K562 (cell line): Measurements from ENCODE around the gene PRKAG1. TPM values are rescaled to one million over a fixed set of nuclear protein-coding genes. Genes with fewer than 3 reads are reported as not detected.
A peak's percentile ranks its signal among the peaks of the same experiment; 100 is the strongest.

Experiments used
- ADNP ChIP-seq: fragments of 200-800 bp; sonication (Bioruptor generic); IDR thresholded peaks from 2 replicates; pipeline ENCODE4 v1.6.1; 2016; ENCODE audit warnings: missing genetic modification characterization, missing compliant biosample characterization
- ASH1L ChIP-seq: fragments of 450-650 bp; IDR thresholded peaks from 2 replicates; pipeline ENCODE4 v1.6.1; 2018; ENCODE audit warnings: borderline replicate concordance, mild to moderate bottlenecking, low read depth; ENCODE audit not compliant: partially characterized antibody
- BCL6 ChIP-seq: fragments of 250-450 bp; sonication (Bioruptor Pico); IDR thresholded peaks from 2 replicates; pipeline ENCODE4 v1.4.0; 2020
- CTBP1 ChIP-seq: fragments of 450-650 bp; IDR thresholded peaks from 2 replicates; pipeline ENCODE4 v1.6.1; 2016; ENCODE audit warnings: borderline replicate concordance
- HMG20A ChIP-seq: fragments of 450-650 bp; formaldehyde crosslinking; conservative IDR thresholded peaks from 2 replicates; pipeline ENCODE4 v1.4.0; 2020; ENCODE audit warnings: mild to moderate bottlenecking, mixed read lengths
- HNRNPLL ChIP-seq: fragments of 200-400 bp; formaldehyde crosslinking; IDR thresholded peaks from 2 replicates; pipeline ENCODE4 v1.6.1; 2017; ENCODE audit warnings: low read length, low read depth, mild to moderate bottlenecking; ENCODE audit not compliant: poor library complexity, severe bottlenecking
- HNRNPUL1 ChIP-seq: fragments of 200-400 bp; formaldehyde crosslinking; IDR thresholded peaks from 2 replicates; pipeline ENCODE4 v1.6.1; 2017; ENCODE audit warnings: low read length
- JUND ChIP-seq, 2 experiments: IDR thresholded peaks; 2 replicates in 1 of 2; 3 replicates in 1 of 2; pipeline ENCODE4 v1.6.1; 2011; ENCODE audit warnings: borderline replicate concordance in 2 of 2, low read depth in 2 of 2, low read length in 2 of 2, improper control_type of control experiment in 1 of 2, missing biosample characterization in 1 of 2, missing genetic modification characterization in 1 of 2, missing genetic modification reagents in 1 of 2
- KLF13 ChIP-seq: fragments of 450-650 bp; IDR thresholded peaks from 2 replicates; pipeline ENCODE4 v1.6.1; 2016; ENCODE audit warnings: missing genetic modification characterization, low read depth, mild to moderate bottlenecking, missing compliant biosample characterization, moderate library complexity, borderline replicate concordance
- KLF16 ChIP-seq: IDR thresholded peaks from 2 replicates; pipeline ENCODE4 v1.6.1; 2016; ENCODE audit warnings: antibody characterized with exemption
- MAZ ChIP-seq, 2 experiments: fragments of 450-650 bp in 1 of 2; sonication (generic) in 1 of 2; formaldehyde crosslinking; IDR thresholded peaks in 1 of 2; conservative IDR thresholded peaks in 1 of 2; 2 replicates each; pipeline versions ENCODE4 v1.4.0 to v1.5.0; 2020; ENCODE audit warnings: mild to moderate bottlenecking in 1 of 2, missing genetic modification reagents in 1 of 2
- NR2C1 ChIP-seq, 2 experiments: fragments of 450-650 bp; IDR thresholded peaks; 2 replicates each; pipeline ENCODE4 v1.6.1; 2017; ENCODE audit warnings: mild to moderate bottlenecking in 2 of 2, antibody characterized with exemption in 1 of 2, inconsistent platforms in 1 of 2, missing compliant biosample characterization in 1 of 2, missing genetic modification characterization in 1 of 2
- PHTF2 ChIP-seq: fragments of 250-450 bp; sonication (Bioruptor Pico); IDR thresholded peaks from 2 replicates; pipeline ENCODE4 v1.5.0; 2021; ENCODE audit warnings: mild to moderate bottlenecking
- POLR2H ChIP-seq: IDR thresholded peaks from 2 replicates; pipeline ENCODE4 v1.6.1; 2016; ENCODE audit warnings: missing genetic modification characterization, low read depth, mild to moderate bottlenecking, control low read depth, missing compliant biosample characterization, moderate library complexity
- PREB ChIP-seq: sonication (generic); formaldehyde crosslinking; IDR thresholded peaks from 2 replicates; pipeline ENCODE4 v1.8.1; 2023; ENCODE audit warnings: mild to moderate bottlenecking, missing genetic modification reagents
- STAT5B ChIP-seq: fragments of 250-450 bp; sonication (Bioruptor Pico); IDR thresholded peaks from 2 replicates; pipeline ENCODE4 v1.8.0; 2021; ENCODE audit warnings: mild to moderate bottlenecking, inconsistent platforms
- ZBTB2 ChIP-seq: fragments of 450-650 bp; IDR thresholded peaks from 2 replicates; pipeline ENCODE4 v1.6.1; 2016; ENCODE audit warnings: antibody characterized with exemption
- ZNF274 ChIP-seq: IDR thresholded peaks from 2 replicates; pipeline ENCODE4 v1.6.1; 2011; ENCODE audit warnings: low read depth, mild to moderate bottlenecking, low read length, moderate library complexity, borderline replicate concordance
- ZNF609 ChIP-seq: sonication (generic); formaldehyde crosslinking; IDR thresholded peaks from 2 replicates; pipeline ENCODE4 v1.8.1; 2023; ENCODE audit warnings: missing genetic modification reagents, mild to moderate bottlenecking, borderline replicate concordance
- ZSCAN32 ChIP-seq: fragments of 450-650 bp; formaldehyde crosslinking; IDR thresholded peaks from 2 replicates; pipeline ENCODE4 v1.4.0; 2020; ENCODE audit warnings: mild to moderate bottlenecking, moderate library complexity
- polyA plus RNA-seq, 8 experiments: library from polyadenylated mRNA; depleted of rRNA in 4 of 8; stranded (reverse) in 5 of 8; unstranded in 3 of 8; fragments of >200 nt; fragmentation: Nextera tagmentation in 2 of 8; fragmentation: Illumina TruSeq in 1 of 8; extraction: Ambion mirVana in 2 of 8; extraction: Trizol in 1 of 8; gene quantifications; 2 replicates each; pipeline versions ENCODE4 v1.2.1 to v1.2.3, GENCODE V29; 2011 to 2014; ENCODE audit warnings: inconsistent platforms in 1 of 8, missing spikeins in 1 of 8
- total RNA-seq, 7 experiments: library from RNA; depleted of rRNA in 6 of 7; stranded (reverse); fragments of >200 nt in 6 of 7; fragmentation: Illumina TruSeq in 2 of 7; extraction: Trizol in 2 of 7; gene quantifications; 2 replicates each; pipeline versions ENCODE4 v1.2.1 to v1.2.3, GENCODE V29; 2011 to 2021; ENCODE audit warnings: low replicate concordance in 1 of 7

Gene PRKAG1
- total and polyA plus RNA-seq, 9 of the 15 experiments (the other 6 are each of a cell fraction or from before 2014, with no cell fraction given) = 51.1 to 126 (median 79.1) TPM

GRCh38 chr12:48995086-48995879 is 23.3 kb downstream of the PRKAG1 start (continued):
- TF ChIP-seq ZBTB2 (no peak), JUND (IDR thresholded peaks at IDR 0.05; ENCODE audit: borderline replicate concordance, low read depth, low read length) (no peak), JUND (tag; IDR thresholded peaks at IDR 0.05; ENCODE audit: borderline replicate concordance, low read depth, low read length) (no peak), HNRNPLL (no peak), CTBP1 (0 out of 2 replicates have a peak, but pooled peaks have one; percentile 16), STAT5B (CRISPR knock-in tag) (no peak), MAZ (CRISPR knock-in tag; conservative IDR thresholded peaks at IDR 0.05 in 1 of 2, IDR thresholded peaks at IDR 0.05 in 1 of 2) (peak in 1 of 2 experiments; percentile 51; a peak in 1 of 4 replicates), NR2C1 (IDR thresholded peaks at IDR 0.05) (no peak), NR2C1 (tag; IDR thresholded peaks at IDR 0.05) (no peak), ZNF609 (CRISPR knock-in tag) (no peak), ASH1L (no peak), ZSCAN32 (CRISPR knock-in tag) (no peak), PREB (CRISPR knock-in tag) (no peak), KLF16 (peak; percentile 23; the same call in 1 of the 2 replicates), POLR2H (tag) (no peak), ZNF274 (no peak), KLF13 (tag) (no peak), BCL6 (no peak), HNRNPUL1 (no peak), HMG20A (CRISPR knock-in tag) (no peak), ADNP (tag) (no peak), PHTF2 (CRISPR knock-in tag) (no peak)
